Effector memory CD4-positive, alpha-beta T cell (primary cell): Measurements from ENCODE around the gene GON4L.
"Not testable (repeated sequence)": the region's sequence is repeated elsewhere in the genome, so short reads cannot be mapped to it uniquely, and the experiment has no call there.

Source experiments
- DNase-seq, 3 donors: peaks; one replicate each; pipeline ENCODE4 v3.0.0-alpha.2; 2020
- H3K27ac ChIP-seq: 2 replicates; pipeline ENCODE4 v1.7.0; 2013; ENCODE audit warnings: mild to moderate bottlenecking, low read length, moderate library complexity; ENCODE audit not compliant: insufficient read depth, poor library complexity, severe bottlenecking
- H3K27me3 ChIP-seq: replicated peaks from 2 replicates; pipeline ENCODE4 v1.7.0; 2013; ENCODE audit warnings: mild to moderate bottlenecking, low read length; ENCODE audit not compliant: insufficient read depth, control insufficient read depth, poor library complexity, severe bottlenecking
- H3K36me3 ChIP-seq: 2 replicates; pipeline ENCODE4 v1.7.0; 2013; ENCODE audit warnings: mild to moderate bottlenecking, low read length, moderate library complexity; ENCODE audit not compliant: control insufficient read depth, insufficient read depth
- H3K4me1 ChIP-seq: 2 replicates; pipeline ENCODE4 v1.7.0; 2013; ENCODE audit warnings: low read length, mild to moderate bottlenecking; ENCODE audit not compliant: control insufficient read depth, insufficient read depth, poor library complexity, severe bottlenecking
- H3K4me3 ChIP-seq: 2 replicates; pipeline ENCODE4 v1.7.0; 2013; ENCODE audit warnings: low read length, low read depth, mild to moderate bottlenecking; ENCODE audit not compliant: insufficient read depth, poor library complexity, severe bottlenecking
- H3K9me3 ChIP-seq: 2 replicates; pipeline ENCODE4 v1.7.0; 2013; ENCODE audit warnings: mild to moderate bottlenecking, low read length, moderate library complexity; ENCODE audit not compliant: control insufficient read depth

Gene GON4L

GRCh38 chr1:155833665-155834295 lies 23.2 kb downstream of the GON4L start:
- H3K36me3 ChIP-seq = peaks cover 6% of the 10 kb centered on the region
- no peaks in the 10 kb centered on the region for H3K9me3 ChIP-seq
- H3K4me3 ChIP-seq = no peak overlapping the region
- no peak overlapping the region for H3K27ac ChIP-seq
- no peaks in the 10 kb centered on the region for H3K4me1 ChIP-seq
- DNase-seq = no peak
- no peaks in the 10 kb centered on the region for H3K27me3 ChIP-seq

GRCh38 chr1:155831279-155831976 lies 25.6 kb downstream of the GON4L start:
- no peaks in the 10 kb centered on the region for H3K27me3 ChIP-seq
- no peak overlapping the region for H3K4me3 ChIP-seq
- H3K9me3 ChIP-seq = no peaks in the 10 kb centered on the region
- DNase-seq = no peak
- no peaks in the 10 kb centered on the region for H3K36me3 ChIP-seq
- no peak overlapping the region for H3K27ac ChIP-seq
- H3K4me1 ChIP-seq = no peaks in the 10 kb centered on the region

GRCh38 chr1:155827450-155827849 lies 29.6 kb downstream of the GON4L start:
- no peaks in the 10 kb centered on the region for H3K27me3 ChIP-seq
- H3K9me3 ChIP-seq = no peaks in the 10 kb centered on the region
- peaks cover 16% of the 10 kb centered on the region for H3K36me3 ChIP-seq
- no peak overlapping the region for H3K27ac ChIP-seq
- H3K4me3 ChIP-seq = no peak overlapping the region
- no peak for DNase-seq
- H3K4me1 ChIP-seq = no peaks in the 10 kb centered on the region

GRCh38 chr1:155816351-155816750 lies 40.7 kb downstream of the GON4L start:
- Histone ChIP-seq H3K36me3 (peaks cover 50% of the 10 kb centered on the region), H3K4me1 (no peaks in the 10 kb centered on the region), H3K27ac (no peak overlapping the region), H3K9me3 (no peaks in the 10 kb centered on the region), H3K4me3 (no peak overlapping the region), H3K27me3 (no peaks in the 10 kb centered on the region)
- DNase-seq = no peak

- DNase-seq = no peak
- Histone ChIP-seq H3K27me3 (no peaks in the 10 kb centered on the region), H3K9me3 (no peaks in the 10 kb centered on the region), H3K36me3 (peaks cover 48% of the 10 kb centered on the region), H3K4me1 (no peaks in the 10 kb centered on the region), H3K4me3 (no peak overlapping the region), H3K27ac (no peak overlapping the region)
Observed at GRCh38 chr1:155813672-155814071, 43.3 kb downstream of the GON4L start.

GRCh38 chr1:155812878-155813277 lies 44.1 kb downstream of the GON4L start:
- Histone ChIP-seq H3K27ac (no peak overlapping the region), H3K36me3 (peaks cover 40% of the 10 kb centered on the region), H3K9me3 (no peaks in the 10 kb centered on the region), H3K27me3 (no peaks in the 10 kb centered on the region), H3K4me1 (no peaks in the 10 kb centered on the region), H3K4me3 (no peak overlapping the region)
- DNase-seq = no peak

GRCh38 chr1:155809088-155809487 lies 47.9 kb downstream of the GON4L start:
- no peak for DNase-seq
- H3K36me3 ChIP-seq = peaks cover 38% of the 10 kb centered on the region
- H3K27me3 ChIP-seq = no peaks in the 10 kb centered on the region
- no peaks in the 10 kb centered on the region for H3K4me1 ChIP-seq
- H3K27ac ChIP-seq = no peak overlapping the region
- no peak overlapping the region for H3K4me3 ChIP-seq
- H3K9me3 ChIP-seq = no peaks in the 10 kb centered on the region

GRCh38 chr1:155801149-155801548 lies 55.9 kb downstream of the GON4L start:
- H3K27ac ChIP-seq = no peak overlapping the region
- H3K4me3 ChIP-seq = no peak overlapping the region
- no peaks in the 10 kb centered on the region for H3K4me1 ChIP-seq
- H3K9me3 ChIP-seq = no peaks in the 10 kb centered on the region
- DNase-seq = no peak
- H3K36me3 ChIP-seq = peaks cover 31% of the 10 kb centered on the region
- H3K27me3 ChIP-seq = no peaks in the 10 kb centered on the region

- not testable (repeated sequence) for H3K27ac ChIP-seq, H3K4me3 ChIP-seq, H3K9me3 ChIP-seq, DNase-seq, H3K4me1 ChIP-seq, H3K27me3 ChIP-seq
- H3K36me3 ChIP-seq = peaks cover 32% of the 10 kb centered on the region
Observed at GRCh38 chr1:155795618-155796017, 61.4 kb downstream of the GON4L start.

- H3K4me1 ChIP-seq = no peaks in the 10 kb centered on the region
Observed at GRCh38 chr1:155794605-155795245, 62.3 kb downstream of the GON4L start.

More at GRCh38 chr1:155794605-155795245, 62.3 kb downstream of the GON4L start:
- Histone ChIP-seq H3K27ac (no peak overlapping the region), H3K36me3 (peaks cover 33% of the 10 kb centered on the region), H3K4me3 (no peak overlapping the region), H3K9me3 (no peaks in the 10 kb centered on the region), H3K27me3 (no peaks in the 10 kb centered on the region)
- no peak for DNase-seq
